ENCODE measurements around the gene TMIGD2.

Gene TMIGD2

GRCh38 chr19:4326837-4327251 lies 24.7 kb upstream of the TMIGD2 start:
- no peak for DNase-seq (ENCODE audit: low read depth)

- no peak for DNase-seq (ENCODE audit: low read depth)
These were observed 24.1 kb upstream of the TMIGD2 start for GRCh38 chr19:4326215-4326836.

- no peak for DNase-seq (ENCODE audit: low read depth)
These were observed 22.0 kb upstream of the TMIGD2 start for GRCh38 chr19:4324228-4324627.

GRCh38 chr19:4323692-4324091 lies 21.5 kb upstream of the TMIGD2 start:
- DNase-seq (ENCODE audit: low read depth): no peak

- no peak for DNase-seq (ENCODE audit: low read depth)
These were observed 20.9 kb upstream of the TMIGD2 start for GRCh38 chr19:4322942-4323665.

GRCh38 chr19:4320419-4320818 lies 18.2 kb upstream of the TMIGD2 start:
- DNase-seq (ENCODE audit: low read depth): no peak

- no peak for DNase-seq (ENCODE audit: low read depth)
These were observed 17.0 kb upstream of the TMIGD2 start for GRCh38 chr19:4319067-4319718.

- no peak for DNase-seq (ENCODE audit: low read depth)
These were observed 16.3 kb upstream of the TMIGD2 start for GRCh38 chr19:4318460-4318859.

GRCh38 chr19:4316956-4317355 lies 14.8 kb upstream of the TMIGD2 start:
- DNase-seq (ENCODE audit: low read depth): no peak

- DNase-seq (ENCODE audit: low read depth): no peak
These were observed 11.8 kb upstream of the TMIGD2 start for GRCh38 chr19:4313847-4314490.

- DNase-seq (ENCODE audit: low read depth): no peak
These were observed 8.3 kb upstream of the TMIGD2 start for GRCh38 chr19:4310247-4311121.

GRCh38 chr19:4305659-4306058 lies 3.5 kb upstream of the TMIGD2 start:
- no peak for DNase-seq (ENCODE audit: low read depth)

- no peak for DNase-seq (ENCODE audit: low read depth)
These were observed 3.0 kb upstream of the TMIGD2 start for GRCh38 chr19:4305257-4305612.

- peak; percentile 45 for DNase-seq (ENCODE audit: low read depth)
These were observed 2.5 kb upstream of the TMIGD2 start, which contains the start of gene FSD1 for GRCh38 chr19:4304538-4305256. Gene FSD1 (plus strand): TSS chr19:4304598. CDS start chr19:4304747, 149 bp downstream.

GRCh38 chr19:4303819-4304537 lies 1.8 kb upstream of the TMIGD2 start:
- DNase-seq (ENCODE audit: low read depth): no peak

- DNase-seq (ENCODE audit: low read depth): no peak
These were observed 473 bp downstream of the TMIGD2 start for GRCh38 chr19:4301590-4302242.

GRCh38 chr19:4300589-4300988 lies 1.6 kb downstream of the TMIGD2 start:
- DNase-seq (ENCODE audit: low read depth): no peak

GRCh38 chr19:4298810-4299550 lies 3.2 kb downstream of the TMIGD2 start:
- DNase-seq (ENCODE audit: low read depth): no peak
